K562 (cell line): ENCODE data around the gene SNX30. TPM values are rescaled to one million over a fixed set of nuclear protein-coding genes. Genes with fewer than 3 reads are reported as not detected.

ENCODE experiments used
- ARHGAP35 ChIP-seq: fragments of 450-650 bp; IDR thresholded peaks from 2 replicates; pipeline ENCODE4 v1.6.1; 2018; ENCODE audit not compliant: partially characterized antibody
- ARID1B ChIP-seq: fragments of 450-650 bp; IDR thresholded peaks from 2 replicates; pipeline ENCODE4 v1.6.1; 2016; ENCODE audit warnings: antibody characterized with exemption, mild to moderate bottlenecking, inconsistent platforms
- GTF2E2 ChIP-seq: fragments of 200-800 bp; sonication (Bioruptor generic); IDR thresholded peaks from 2 replicates; pipeline ENCODE4 v1.6.1; 2016; ENCODE audit warnings: missing genetic modification characterization, missing compliant biosample characterization
- HNRNPH1 ChIP-seq: fragments of 200-400 bp; formaldehyde crosslinking; optimal IDR thresholded peaks from 2 replicates; pipeline ENCODE3; 2017; ENCODE audit warnings: low read depth, mild to moderate bottlenecking, low read length, moderate library complexity
- NR2C2 ChIP-seq, 2 experiments: fragments of 200-800 bp in 1 of 2; sonication (Bioruptor generic) in 1 of 2; sonication (generic) in 1 of 2; formaldehyde crosslinking in 1 of 2; IDR thresholded peaks; 2 replicates each; pipeline versions ENCODE4 v1.6.1 to v1.8.0; 2016 to 2022; ENCODE audit warnings: mild to moderate bottlenecking in 1 of 2, missing compliant biosample characterization in 1 of 2, missing genetic modification characterization in 1 of 2, missing genetic modification reagents in 1 of 2
- NR3C1 ChIP-seq: sonication (generic); formaldehyde crosslinking; IDR thresholded peaks from 2 replicates; pipeline ENCODE4 v1.8.1; 2022; ENCODE audit warnings: missing genetic modification reagents
- PPARD ChIP-seq: fragments of 250-450 bp; sonication (Bioruptor Pico); IDR thresholded peaks from 2 replicates; pipeline ENCODE4 v1.8.0; 2022; ENCODE audit warnings: inconsistent platforms, mild to moderate bottlenecking, moderate library complexity
- SAFB2 ChIP-seq: fragments of 200-400 bp; formaldehyde crosslinking; IDR thresholded peaks from 2 replicates; pipeline ENCODE4 v1.6.1; 2018; ENCODE audit warnings: borderline replicate concordance, low read length, low read depth, moderate library complexity; ENCODE audit not compliant: severe bottlenecking
- SIN3A ChIP-seq, 2 experiments: fragments of 150-350 bp in 1 of 2; IDR thresholded peaks; 2 replicates each; pipeline ENCODE4 v1.6.1; 2011 to 2016; ENCODE audit warnings: borderline replicate concordance in 2 of 2, low read depth in 2 of 2, low read length in 2 of 2, mild to moderate bottlenecking in 2 of 2, moderate library complexity in 2 of 2; ENCODE audit not compliant: control insufficient read depth in 1 of 2
- XRCC5 ChIP-seq: fragments of 200-400 bp; formaldehyde crosslinking; IDR thresholded peaks from 2 replicates; pipeline ENCODE4 v1.6.1; 2017; ENCODE audit warnings: low read depth, mild to moderate bottlenecking, low read length
- ZNF121 ChIP-seq: sonication (generic); formaldehyde crosslinking; conservative IDR thresholded peaks from 2 replicates; pipeline ENCODE4 v1.8.0; 2022; ENCODE audit warnings: missing genetic modification reagents
- ZNF347 ChIP-seq: fragments of 450-650 bp; formaldehyde crosslinking; IDR thresholded peaks from 2 replicates; pipeline ENCODE4 v1.4.0; 2020; ENCODE audit warnings: low read depth, mild to moderate bottlenecking, moderate library complexity
- ZNF436 ChIP-seq: fragments of 250-450, 450-650 bp; sonication (Bioruptor Pico); formaldehyde crosslinking; IDR thresholded peaks from 2 replicates; pipeline ENCODE4 v1.7.0; 2020; ENCODE audit warnings: mild to moderate bottlenecking
- ZNF717 ChIP-seq: fragments of 250-450 bp; sonication (Bioruptor Pico); IDR thresholded peaks from 2 replicates; pipeline ENCODE4 v1.5.0; 2021
- ZNF785 ChIP-seq: fragments of 250-450 bp; sonication (Bioruptor Pico); IDR thresholded peaks from 2 replicates; pipeline ENCODE4 v1.4.0; 2020; ENCODE audit warnings: mild to moderate bottlenecking
- polyA plus RNA-seq, 8 experiments: library from polyadenylated mRNA; depleted of rRNA in 4 of 8; stranded (reverse) in 5 of 8; unstranded in 3 of 8; fragments of >200 nt; fragmentation: Nextera tagmentation in 2 of 8; fragmentation: Illumina TruSeq in 1 of 8; extraction: Ambion mirVana in 2 of 8; extraction: Trizol in 1 of 8; gene quantifications; 2 replicates each; pipeline versions ENCODE4 v1.2.1 to v1.2.3, GENCODE V29; 2011 to 2014; ENCODE audit warnings: inconsistent platforms in 1 of 8, missing spikeins in 1 of 8
- total RNA-seq, 7 experiments: library from RNA; depleted of rRNA in 6 of 7; stranded (reverse); fragments of >200 nt in 6 of 7; fragmentation: Illumina TruSeq in 2 of 7; extraction: Trizol in 2 of 7; gene quantifications; 2 replicates each; pipeline versions ENCODE4 v1.2.1 to v1.2.3, GENCODE V29; 2011 to 2021; ENCODE audit warnings: low replicate concordance in 1 of 7
- TF ChIP-seq, protein P1 (sequence below): sonication (generic); formaldehyde crosslinking; IDR thresholded peaks from 2 replicates; pipeline ENCODE4 v1.8.0; 2022; ENCODE audit warnings: missing genetic modification reagents, mild to moderate bottlenecking, borderline replicate concordance
- TF ChIP-seq, protein P2 (sequence below): sonication (generic); formaldehyde crosslinking; IDR thresholded peaks from 2 replicates; pipeline ENCODE4 v1.5.0; 2020; ENCODE audit warnings: missing genetic modification reagents
- TF ChIP-seq, protein P3 (sequence below): sonication (generic); formaldehyde crosslinking; IDR thresholded peaks from 2 replicates; pipeline ENCODE4 v1.4.0; 2020; ENCODE audit warnings: mild to moderate bottlenecking, missing genetic modification reagents
- TF ChIP-seq, protein P4 (sequence below): fragments of 450-650 bp; formaldehyde crosslinking; IDR thresholded peaks from 2 replicates; pipeline ENCODE4 v1.4.0; 2020; ENCODE audit warnings: mild to moderate bottlenecking, mixed read lengths
- TF ChIP-seq, protein P5 (sequence below), 3 experiments: IDR thresholded peaks in 2 of 3; conservative IDR thresholded peaks in 1 of 3; 2 replicates each; pipeline ENCODE4 v1.5.1; 2011 to 2012; ENCODE audit warnings: low read length in 3 of 3, mild to moderate bottlenecking in 3 of 3, control low read depth in 2 of 3, improper control_type of control experiment in 1 of 3, inconsistent platforms in 1 of 3, low read depth in 1 of 3, mixed read lengths in 1 of 3, moderate library complexity in 1 of 3; ENCODE audit not compliant: insufficient read depth in 2 of 3

Gene SNX30
- total and polyA plus RNA-seq, 9 of the 15 experiments (the other 6 are each of a cell fraction or from before 2014, with no cell fraction given), result 0.76 to 5.9 (median 3.3) TPM

DNA sequence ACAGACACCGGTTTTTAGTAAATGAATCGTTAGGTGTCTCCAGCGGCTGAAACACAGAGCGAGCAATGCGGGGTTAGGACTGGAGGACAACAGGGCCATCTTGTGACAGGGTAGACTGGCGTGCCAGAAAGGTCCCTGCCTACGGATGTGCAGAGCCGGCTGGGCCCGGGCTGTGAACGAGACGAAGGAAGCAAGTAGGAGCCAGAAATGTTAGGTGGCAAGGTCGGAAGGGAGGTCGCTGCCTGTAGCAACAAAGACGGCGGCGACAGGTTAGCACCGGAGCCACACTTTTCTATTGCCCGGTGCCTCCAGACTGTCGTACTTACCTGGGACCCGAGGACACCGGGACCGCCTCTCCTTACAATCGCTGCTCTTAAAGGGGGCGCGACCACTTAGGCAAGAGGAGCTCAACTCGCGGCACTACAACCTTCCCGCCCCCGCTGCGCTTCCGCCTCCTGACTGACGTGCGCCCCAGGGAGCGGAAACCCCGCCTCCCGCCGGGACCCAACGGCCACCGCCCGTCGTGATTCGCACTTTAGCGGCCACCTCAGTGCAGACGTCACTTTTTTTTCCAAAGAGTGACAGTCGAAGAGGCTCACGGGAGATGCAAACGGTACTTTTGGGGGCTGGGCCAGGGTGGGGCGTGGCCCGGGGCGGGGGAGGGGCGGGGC is 32.8 kb upstream of the SNX30 start, which contains the start of gene INIP (continued):
- TF ChIP-seq SIN3A (IDR thresholded peaks at IDR 0.05; ENCODE audit: borderline replicate concordance in 2 of 2, control insufficient read depth in 1 of 2, low read depth in 2 of 2, low read length in 2 of 2) (peak in 1 of 2 experiments; percentile 58; a peak in 2 of 4 replicates), ZNF347 (CRISPR knock-in tag) (no peak), NR2C2 (CRISPR knock-in tag; IDR thresholded peaks at IDR 0.05) (no peak), NR2C2 (tag; IDR thresholded peaks at IDR 0.05) (peak; percentile 35; the same call in 1 of the 2 replicates), XRCC5 (no peak), NR3C1 (CRISPR knock-in tag) (no peak), ZNF121 (CRISPR knock-in tag) (no peak), ZNF436 (no peak), ZNF717 (CRISPR knock-in tag) (0 out of 2 replicates have a peak, but pooled peaks have one; percentile 19), SAFB2 (no peak), GTF2E2 (tag) (peak; percentile 54; the same call in 1 of the 2 replicates), ARID1B (no peak), HNRNPH1 (no peak), PPARD (CRISPR knock-in tag) (no peak), ZNF785 (no peak), ARHGAP35 (no peak)
- TF ChIP-seq, protein P1, sequence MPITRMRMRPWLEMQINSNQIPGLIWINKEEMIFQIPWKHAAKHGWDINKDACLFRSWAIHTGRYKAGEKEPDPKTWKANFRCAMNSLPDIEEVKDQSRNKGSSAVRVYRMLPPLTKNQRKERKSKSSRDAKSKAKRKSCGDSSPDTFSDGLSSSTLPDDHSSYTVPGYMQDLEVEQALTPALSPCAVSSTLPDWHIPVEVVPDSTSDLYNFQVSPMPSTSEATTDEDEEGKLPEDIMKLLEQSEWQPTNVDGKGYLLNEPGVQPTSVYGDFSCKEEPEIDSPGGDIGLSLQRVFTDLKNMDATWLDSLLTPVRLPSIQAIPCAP (CRISPR knock-in tag), result no peak
- TF ChIP-seq, protein P2, sequence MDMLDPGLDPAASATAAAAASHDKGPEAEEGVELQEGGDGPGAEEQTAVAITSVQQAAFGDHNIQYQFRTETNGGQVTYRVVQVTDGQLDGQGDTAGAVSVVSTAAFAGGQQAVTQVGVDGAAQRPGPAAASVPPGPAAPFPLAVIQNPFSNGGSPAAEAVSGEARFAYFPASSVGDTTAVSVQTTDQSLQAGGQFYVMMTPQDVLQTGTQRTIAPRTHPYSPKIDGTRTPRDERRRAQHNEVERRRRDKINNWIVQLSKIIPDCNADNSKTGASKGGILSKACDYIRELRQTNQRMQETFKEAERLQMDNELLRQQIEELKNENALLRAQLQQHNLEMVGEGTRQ (CRISPR knock-in tag), result no peak
- TF ChIP-seq, protein P3, sequence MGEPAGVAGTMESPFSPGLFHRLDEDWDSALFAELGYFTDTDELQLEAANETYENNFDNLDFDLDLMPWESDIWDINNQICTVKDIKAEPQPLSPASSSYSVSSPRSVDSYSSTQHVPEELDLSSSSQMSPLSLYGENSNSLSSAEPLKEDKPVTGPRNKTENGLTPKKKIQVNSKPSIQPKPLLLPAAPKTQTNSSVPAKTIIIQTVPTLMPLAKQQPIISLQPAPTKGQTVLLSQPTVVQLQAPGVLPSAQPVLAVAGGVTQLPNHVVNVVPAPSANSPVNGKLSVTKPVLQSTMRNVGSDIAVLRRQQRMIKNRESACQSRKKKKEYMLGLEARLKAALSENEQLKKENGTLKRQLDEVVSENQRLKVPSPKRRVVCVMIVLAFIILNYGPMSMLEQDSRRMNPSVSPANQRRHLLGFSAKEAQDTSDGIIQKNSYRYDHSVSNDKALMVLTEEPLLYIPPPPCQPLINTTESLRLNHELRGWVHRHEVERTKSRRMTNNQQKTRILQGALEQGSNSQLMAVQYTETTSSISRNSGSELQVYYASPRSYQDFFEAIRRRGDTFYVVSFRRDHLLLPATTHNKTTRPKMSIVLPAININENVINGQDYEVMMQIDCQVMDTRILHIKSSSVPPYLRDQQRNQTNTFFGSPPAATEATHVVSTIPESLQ (CRISPR knock-in tag), result no peak
- TF ChIP-seq, protein P4, sequence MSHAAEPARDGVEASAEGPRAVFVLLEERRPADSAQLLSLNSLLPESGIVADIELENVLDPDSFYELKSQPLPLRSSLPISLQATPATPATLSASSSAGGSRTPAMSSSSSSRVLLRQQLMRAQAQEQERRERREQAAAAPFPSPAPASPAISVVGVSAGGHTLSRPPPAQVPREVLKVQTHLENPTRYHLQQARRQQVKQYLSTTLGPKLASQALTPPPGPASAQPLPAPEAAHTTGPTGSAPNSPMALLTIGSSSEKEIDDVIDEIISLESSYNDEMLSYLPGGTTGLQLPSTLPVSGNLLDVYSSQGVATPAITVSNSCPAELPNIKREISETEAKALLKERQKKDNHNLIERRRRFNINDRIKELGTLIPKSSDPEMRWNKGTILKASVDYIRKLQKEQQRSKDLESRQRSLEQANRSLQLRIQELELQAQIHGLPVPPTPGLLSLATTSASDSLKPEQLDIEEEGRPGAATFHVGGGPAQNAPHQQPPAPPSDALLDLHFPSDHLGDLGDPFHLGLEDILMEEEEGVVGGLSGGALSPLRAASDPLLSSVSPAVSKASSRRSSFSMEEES, result no peak
- TF ChIP-seq, protein P5, sequence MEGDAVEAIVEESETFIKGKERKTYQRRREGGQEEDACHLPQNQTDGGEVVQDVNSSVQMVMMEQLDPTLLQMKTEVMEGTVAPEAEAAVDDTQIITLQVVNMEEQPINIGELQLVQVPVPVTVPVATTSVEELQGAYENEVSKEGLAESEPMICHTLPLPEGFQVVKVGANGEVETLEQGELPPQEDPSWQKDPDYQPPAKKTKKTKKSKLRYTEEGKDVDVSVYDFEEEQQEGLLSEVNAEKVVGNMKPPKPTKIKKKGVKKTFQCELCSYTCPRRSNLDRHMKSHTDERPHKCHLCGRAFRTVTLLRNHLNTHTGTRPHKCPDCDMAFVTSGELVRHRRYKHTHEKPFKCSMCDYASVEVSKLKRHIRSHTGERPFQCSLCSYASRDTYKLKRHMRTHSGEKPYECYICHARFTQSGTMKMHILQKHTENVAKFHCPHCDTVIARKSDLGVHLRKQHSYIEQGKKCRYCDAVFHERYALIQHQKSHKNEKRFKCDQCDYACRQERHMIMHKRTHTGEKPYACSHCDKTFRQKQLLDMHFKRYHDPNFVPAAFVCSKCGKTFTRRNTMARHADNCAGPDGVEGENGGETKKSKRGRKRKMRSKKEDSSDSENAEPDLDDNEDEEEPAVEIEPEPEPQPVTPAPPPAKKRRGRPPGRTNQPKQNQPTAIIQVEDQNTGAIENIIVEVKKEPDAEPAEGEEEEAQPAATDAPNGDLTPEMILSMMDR (IDR thresholded peaks at IDR 0.05 in 2 of 3, conservative IDR thresholded peaks at IDR 0.05 in 1 of 3; ENCODE audit: insufficient read depth in 2 of 3, low read depth in 1 of 3, low read length in 3 of 3), result peak; percentile 32 to 64 (median 52); a peak in 4 of 6 replicates
